Activated CD4-positive, CD25-positive, alpha-beta regulatory T cell (primary cell): ENCODE data around the gene PPP4R3B.

ENCODE experiments used
- DNase-seq, 4 experiments: peaks; one replicate each; lab custom pipeline; 2025; lab: John Stamatoyannopoulos, UW

The PPP4R3B gene

GRCh38 chr2:55511508-55512124 is 105.8 kb downstream of the PPP4R3B start:
- DNase-seq = no peak

DNA sequence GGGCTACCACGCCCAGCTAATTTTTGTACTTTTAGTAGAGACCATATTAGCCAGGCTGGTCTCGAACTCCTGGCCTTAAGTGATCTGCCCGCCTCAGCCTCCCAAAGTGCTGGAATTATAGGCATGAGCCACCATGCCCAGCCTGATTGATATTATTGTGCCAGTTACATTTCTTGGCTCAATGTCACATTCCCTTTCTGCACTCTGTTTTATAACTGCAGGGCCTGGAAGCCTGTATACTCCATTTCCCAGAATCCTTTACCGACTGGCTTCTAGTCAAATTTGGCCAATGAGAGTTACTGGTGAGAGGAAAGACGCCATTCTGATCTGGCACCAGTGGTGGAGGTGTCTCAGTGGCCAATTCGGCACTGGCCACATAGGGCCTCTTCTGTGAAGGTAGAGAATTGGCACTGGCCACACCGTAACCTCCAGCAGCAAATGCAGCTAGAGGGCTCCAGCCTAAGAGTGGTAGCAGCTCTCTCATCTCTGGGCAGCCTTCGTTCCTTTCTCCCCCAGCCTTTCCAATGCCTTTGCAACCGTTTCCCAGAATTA is 114.8 kb downstream of the PPP4R3B start:
- no peak for DNase-seq

DNA sequence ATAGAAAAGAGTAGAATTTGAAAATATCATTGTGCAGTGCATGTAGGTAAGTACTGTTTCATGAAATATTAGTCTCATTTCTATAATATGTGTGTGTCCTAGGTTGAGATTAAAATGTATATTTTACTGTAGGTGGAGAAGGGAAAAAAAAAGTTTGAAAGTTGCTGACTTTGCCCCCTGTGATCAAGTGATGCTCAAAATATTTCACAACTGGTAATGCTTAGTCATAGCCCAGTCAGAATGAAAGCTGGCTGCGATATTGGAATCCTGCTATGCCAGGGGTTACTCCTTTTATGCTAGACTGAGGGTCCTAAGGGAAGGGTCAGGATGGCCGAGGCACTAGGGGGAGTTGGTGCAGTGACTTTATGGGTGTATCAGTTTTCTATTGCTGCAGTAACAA is 117.4 kb downstream of the PPP4R3B start:
- no peak for DNase-seq

- no peak for DNase-seq
Measured at GRCh38 chr2:55498582-55498981, 118.8 kb downstream of the PPP4R3B start.
